Esophagus (tissue), 2 donors: ENCODE data around the gene PRB3. TPM values are rescaled to one million over a fixed set of nuclear protein-coding genes. Genes with fewer than 3 reads are reported as not detected.

Source experiments
- H3K27ac ChIP-seq, 2 donors: one replicate each; pipeline ENCODE4 v1.5.1; 2013; ENCODE audit warnings: low read depth in 2 of 2, mild to moderate bottlenecking in 2 of 2, inconsistent platforms in 1 of 2, low read length in 1 of 2, moderate library complexity in 1 of 2
- H3K27me3 ChIP-seq, 2 donors: one replicate each; pipeline ENCODE4 v1.6.1; 2013; ENCODE audit warnings: low read length in 2 of 2, control low read depth in 1 of 2, mild to moderate bottlenecking in 1 of 2; ENCODE audit not compliant: insufficient read depth in 2 of 2, control insufficient read depth in 1 of 2
- H3K36me3 ChIP-seq, 2 donors: one replicate each; pipeline ENCODE4 v1.6.1; 2013; ENCODE audit warnings: low read length in 1 of 2; ENCODE audit not compliant: control insufficient read depth in 2 of 2, insufficient read depth in 2 of 2
- H3K4me1 ChIP-seq, 2 donors: one replicate each; pipeline ENCODE4 v1.6.1; 2013; ENCODE audit warnings: low read length in 1 of 2; ENCODE audit not compliant: control insufficient read depth in 2 of 2, insufficient read depth in 2 of 2
- H3K4me3 ChIP-seq, 2 donors: one replicate each; pipeline ENCODE4 v1.5.1; 2013; ENCODE audit warnings: low read length in 2 of 2, mild to moderate bottlenecking in 2 of 2, low read depth in 1 of 2, moderate library complexity in 1 of 2
- H3K9me3 ChIP-seq, 2 donors: one replicate each; pipeline ENCODE4 v1.6.1; 2013; ENCODE audit warnings: mild to moderate bottlenecking in 2 of 2, low read depth in 1 of 2, low read length in 1 of 2, moderate library complexity in 1 of 2; ENCODE audit not compliant: control insufficient read depth in 2 of 2, insufficient read depth in 1 of 2
- WGBS, 2 donors: extraction: QIAGEN DNeasy Blood & Tissue Kit; methylation state at CpG; one replicate each; pipeline ENCODE4 v1.1.7; 2013; 5-methylcytosine and 5-hydroxymethylcytosine counted together
- polyA plus RNA-seq, 2 donors: library from polyadenylated mRNA; stranded (reverse); fragments of 200-250 nt; gene quantifications; one replicate each; pipeline ENCODE4 v1.2.3, GENCODE V29; 2013
- donor health status: healthy with polysubstance abuse.
- donor health status: Bipolar disorder and iron deficiency.

Gene PRB3
- polyA plus RNA-seq = under 1 TPM in 1 of 2 donors, not detected in 1; 0.10 TPM

- 77 to 87% methylated on average over 3 of the region's 3 CpGs for WGBS, 2 donors
- Histone ChIP-seq H3K27ac (no peak within 1 kb of the TSS), H3K9me3 (peaks cover 0 to 2% of the 10 kb centered on the region in 2 donors), H3K36me3 (no peaks in the 10 kb centered on the region), H3K27me3 (no peaks in the 10 kb centered on the region), H3K4me3 (no peak within 1 kb of the TSS), H3K4me1 (no peaks in the 10 kb centered on the region)
These were observed at the start of gene PRB3 for GRCh38 chr12:11269607-11270006. Gene PRB3 (minus strand): TSS chr12:11269707. CDS start chr12:11269669, 38 bp downstream.

- H3K4me1 ChIP-seq = no peaks in the 10 kb centered on the region
- no peaks in the 10 kb centered on the region for H3K27me3 ChIP-seq
- no peak within 1 kb of the TSS for H3K27ac ChIP-seq
- 60 to 64% methylated on average over 3 of the region's 3 CpGs for WGBS, 2 donors
- peaks cover 0 to 2% of the 10 kb centered on the region in 2 donors for H3K9me3 ChIP-seq
- no peaks in the 10 kb centered on the region for H3K36me3 ChIP-seq
- H3K4me3 ChIP-seq = no peak within 1 kb of the TSS
These were observed 40.8 kb upstream of the PRB3 start, which contains the start of gene PRB4 for GRCh38 chr12:11310336-11310735. Gene PRB4 (minus strand): TSS chr12:11310436. CDS start chr12:11310398, 38 bp downstream.

- no peaks in the 10 kb centered on the region for H3K36me3 ChIP-seq
- H3K4me3 ChIP-seq = no peak overlapping the region
- 69 to 76% methylated on average over 2 of the region's 2 CpGs for WGBS, 2 donors
- H3K27ac ChIP-seq = no peak overlapping the region
- no peaks in the 10 kb centered on the region for H3K4me1 ChIP-seq
- no peaks in the 10 kb centered on the region for H3K27me3 ChIP-seq
- peaks cover 0 to 2% of the 10 kb centered on the region in 2 donors for H3K9me3 ChIP-seq
These were observed 37.6 kb upstream of the PRB3 start for GRCh38 chr12:11307143-11307542.

- WGBS, 2 donors = 71 to 75% methylated on average over 3 of the region's 3 CpGs
- no peaks in the 10 kb centered on the region for H3K36me3 ChIP-seq
- no peaks in the 10 kb centered on the region for H3K27me3 ChIP-seq
These were observed 3.9 kb upstream of the PRB3 start for GRCh38 chr12:11273449-11273848.

GRCh38 chr12:11264501-11264900 lies 5.0 kb downstream of the PRB3 start:
- H3K27me3 ChIP-seq = no peaks in the 10 kb centered on the region
- H3K4me3 ChIP-seq = no peak overlapping the region
- H3K27ac ChIP-seq = no peak overlapping the region
- no peaks in the 10 kb centered on the region for H3K4me1 ChIP-seq
- peaks cover 0 to 2% of the 10 kb centered on the region in 2 donors for H3K9me3 ChIP-seq
- no peaks in the 10 kb centered on the region for H3K36me3 ChIP-seq
- 83 to 96% methylated on average over 1 of the region's 1 CpG for WGBS, 2 donors

More at GRCh38 chr12:11273449-11273848, 3.9 kb upstream of the PRB3 start:
- H3K4me3 ChIP-seq = no peak overlapping the region
- H3K4me1 ChIP-seq = no peaks in the 10 kb centered on the region
- H3K9me3 ChIP-seq = no peaks in the 10 kb centered on the region
- H3K27ac ChIP-seq = no peak overlapping the region

GRCh38 chr12:11246489-11246888 lies 23.0 kb downstream of the PRB3 start:
- 63 to 87% methylated on average over 1 of the region's 1 CpG for WGBS, 2 donors
- H3K4me1 ChIP-seq = no peaks in the 10 kb centered on the region

GRCh38 chr12:11242656-11243055 lies 26.9 kb downstream of the PRB3 start:
- no peaks in the 10 kb centered on the region for H3K4me1 ChIP-seq
- H3K4me3 ChIP-seq = no peak overlapping the region
- no peaks in the 10 kb centered on the region for H3K36me3 ChIP-seq
- H3K27me3 ChIP-seq = no peaks in the 10 kb centered on the region
- 68 to 82% methylated on average over 3 of the region's 3 CpGs for WGBS, 2 donors
- no peaks in the 10 kb centered on the region for H3K9me3 ChIP-seq
- no peak overlapping the region for H3K27ac ChIP-seq

More at GRCh38 chr12:11246489-11246888, 23.0 kb downstream of the PRB3 start:
- no peaks in the 10 kb centered on the region for H3K9me3 ChIP-seq
- no peaks in the 10 kb centered on the region for H3K27me3 ChIP-seq
- no peak overlapping the region for H3K27ac ChIP-seq
- H3K4me3 ChIP-seq = no peak overlapping the region
- H3K36me3 ChIP-seq = no peaks in the 10 kb centered on the region

GRCh38 chr12:11240348-11240930 lies 29.1 kb downstream of the PRB3 start:
- Histone ChIP-seq H3K4me1 (no peaks in the 10 kb centered on the region), H3K4me3 (no peak overlapping the region), H3K9me3 (no peaks in the 10 kb centered on the region), H3K27me3 (no peaks in the 10 kb centered on the region), H3K27ac (no peak overlapping the region), H3K36me3 (no peaks in the 10 kb centered on the region)
- WGBS, 2 donors = 86 to 90% methylated on average over 3 of the region's 3 CpGs

GRCh38 chr12:11238275-11238674 lies 31.2 kb downstream of the PRB3 start:
- Histone ChIP-seq H3K27me3 (no peaks in the 10 kb centered on the region), H3K9me3 (no peaks in the 10 kb centered on the region), H3K27ac (no peak overlapping the region), H3K4me1 (no peaks in the 10 kb centered on the region), H3K36me3 (no peaks in the 10 kb centered on the region), H3K4me3 (no peak overlapping the region)
- 87 to 95% methylated on average over 4 of the region's 4 CpGs for WGBS, 2 donors

GRCh38 chr12:11233532-11233931 lies 36.0 kb downstream of the PRB3 start:
- WGBS, 2 donors = 65% methylated on average over 5 of the region's 5 CpGs
- Histone ChIP-seq H3K4me3 (no peak overlapping the region), H3K27me3 (no peaks in the 10 kb centered on the region), H3K27ac (no peak overlapping the region), H3K9me3 (no peaks in the 10 kb centered on the region), H3K36me3 (no peaks in the 10 kb centered on the region), H3K4me1 (no peaks in the 10 kb centered on the region)
